Measurements from ENCODE around the gene TMEM179B. TPM values are rescaled to one million over a fixed set of nuclear protein-coding genes. Genes with fewer than 3 reads are reported as not detected.

The TMEM179B gene
- total and polyA plus RNA-seq, 9 of the 15 experiments (the other 6 are each of a cell fraction or from before 2014, with no cell fraction given): 27.7 to 105 (median 37.0) TPM

GRCh38 chr11:62774407-62774806 lies 12.8 kb upstream of the TMEM179B start:
- peaks cover 9 to 24% of the 10 kb centered on the region in 2 experiments for H3K4me1 ChIP-seq (replicated peaks in 1 of 2; ENCODE audit: control insufficient read depth in 2 of 2, insufficient read depth in 2 of 2, low read length in 2 of 2)
- peaks cover 28% of the 10 kb centered on the region for H3K79me2 ChIP-seq (ENCODE audit: control insufficient read depth, insufficient read depth, low read length)
- TF ChIP-seq RB1 (IDR thresholded peaks at IDR 0.05; ENCODE audit: low read depth) (no peak), GATAD2A (IDR thresholded peaks at IDR 0.05) (no peak), BRF1 (IDR thresholded peaks at IDR 0.05; ENCODE audit: borderline replicate concordance, extremely low read depth, insufficient read length) (no peak), TBL1XR1 (IDR thresholded peaks at IDR 0.05; ENCODE audit: low read length in 2 of 2) (no peak), ESRRA (IDR thresholded peaks at IDR 0.05; ENCODE audit: borderline replicate concordance, low read depth) (no peak), ZEB2 (IDR thresholded peaks at IDR 0.05) (no peak), CSDE1 (IDR thresholded peaks at IDR 0.05) (no peak), MCM5 (IDR thresholded peaks at IDR 0.05; ENCODE audit: low read depth) (no peak), RCOR1 (IDR thresholded peaks at IDR 0.05; ENCODE audit: borderline replicate concordance in 1 of 2, low read depth in 2 of 2, low read length in 2 of 2) (no peak), HIVEP1 (CRISPR knock-in tag; IDR thresholded peaks at IDR 0.05) (no peak), ERF (CRISPR knock-in tag; IDR thresholded peaks at IDR 0.05) (no peak), LARP7 (IDR thresholded peaks at IDR 0.05) (no peak), TCF7 (IDR thresholded peaks at IDR 0.05; ENCODE audit: borderline replicate concordance) (no peak)
- TF ChIP-seq, protein P1, sequence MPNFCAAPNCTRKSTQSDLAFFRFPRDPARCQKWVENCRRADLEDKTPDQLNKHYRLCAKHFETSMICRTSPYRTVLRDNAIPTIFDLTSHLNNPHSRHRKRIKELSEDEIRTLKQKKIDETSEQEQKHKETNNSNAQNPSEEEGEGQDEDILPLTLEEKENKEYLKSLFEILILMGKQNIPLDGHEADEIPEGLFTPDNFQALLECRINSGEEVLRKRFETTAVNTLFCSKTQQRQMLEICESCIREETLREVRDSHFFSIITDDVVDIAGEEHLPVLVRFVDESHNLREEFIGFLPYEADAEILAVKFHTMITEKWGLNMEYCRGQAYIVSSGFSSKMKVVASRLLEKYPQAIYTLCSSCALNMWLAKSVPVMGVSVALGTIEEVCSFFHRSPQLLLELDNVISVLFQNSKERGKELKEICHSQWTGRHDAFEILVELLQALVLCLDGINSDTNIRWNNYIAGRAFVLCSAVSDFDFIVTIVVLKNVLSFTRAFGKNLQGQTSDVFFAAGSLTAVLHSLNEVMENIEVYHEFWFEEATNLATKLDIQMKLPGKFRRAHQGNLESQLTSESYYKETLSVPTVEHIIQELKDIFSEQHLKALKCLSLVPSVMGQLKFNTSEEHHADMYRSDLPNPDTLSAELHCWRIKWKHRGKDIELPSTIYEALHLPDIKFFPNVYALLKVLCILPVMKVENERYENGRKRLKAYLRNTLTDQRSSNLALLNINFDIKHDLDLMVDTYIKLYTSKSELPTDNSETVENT (CRISPR knock-in tag; IDR thresholded peaks at IDR 0.05): no peak
- TF ChIP-seq, protein P2, sequence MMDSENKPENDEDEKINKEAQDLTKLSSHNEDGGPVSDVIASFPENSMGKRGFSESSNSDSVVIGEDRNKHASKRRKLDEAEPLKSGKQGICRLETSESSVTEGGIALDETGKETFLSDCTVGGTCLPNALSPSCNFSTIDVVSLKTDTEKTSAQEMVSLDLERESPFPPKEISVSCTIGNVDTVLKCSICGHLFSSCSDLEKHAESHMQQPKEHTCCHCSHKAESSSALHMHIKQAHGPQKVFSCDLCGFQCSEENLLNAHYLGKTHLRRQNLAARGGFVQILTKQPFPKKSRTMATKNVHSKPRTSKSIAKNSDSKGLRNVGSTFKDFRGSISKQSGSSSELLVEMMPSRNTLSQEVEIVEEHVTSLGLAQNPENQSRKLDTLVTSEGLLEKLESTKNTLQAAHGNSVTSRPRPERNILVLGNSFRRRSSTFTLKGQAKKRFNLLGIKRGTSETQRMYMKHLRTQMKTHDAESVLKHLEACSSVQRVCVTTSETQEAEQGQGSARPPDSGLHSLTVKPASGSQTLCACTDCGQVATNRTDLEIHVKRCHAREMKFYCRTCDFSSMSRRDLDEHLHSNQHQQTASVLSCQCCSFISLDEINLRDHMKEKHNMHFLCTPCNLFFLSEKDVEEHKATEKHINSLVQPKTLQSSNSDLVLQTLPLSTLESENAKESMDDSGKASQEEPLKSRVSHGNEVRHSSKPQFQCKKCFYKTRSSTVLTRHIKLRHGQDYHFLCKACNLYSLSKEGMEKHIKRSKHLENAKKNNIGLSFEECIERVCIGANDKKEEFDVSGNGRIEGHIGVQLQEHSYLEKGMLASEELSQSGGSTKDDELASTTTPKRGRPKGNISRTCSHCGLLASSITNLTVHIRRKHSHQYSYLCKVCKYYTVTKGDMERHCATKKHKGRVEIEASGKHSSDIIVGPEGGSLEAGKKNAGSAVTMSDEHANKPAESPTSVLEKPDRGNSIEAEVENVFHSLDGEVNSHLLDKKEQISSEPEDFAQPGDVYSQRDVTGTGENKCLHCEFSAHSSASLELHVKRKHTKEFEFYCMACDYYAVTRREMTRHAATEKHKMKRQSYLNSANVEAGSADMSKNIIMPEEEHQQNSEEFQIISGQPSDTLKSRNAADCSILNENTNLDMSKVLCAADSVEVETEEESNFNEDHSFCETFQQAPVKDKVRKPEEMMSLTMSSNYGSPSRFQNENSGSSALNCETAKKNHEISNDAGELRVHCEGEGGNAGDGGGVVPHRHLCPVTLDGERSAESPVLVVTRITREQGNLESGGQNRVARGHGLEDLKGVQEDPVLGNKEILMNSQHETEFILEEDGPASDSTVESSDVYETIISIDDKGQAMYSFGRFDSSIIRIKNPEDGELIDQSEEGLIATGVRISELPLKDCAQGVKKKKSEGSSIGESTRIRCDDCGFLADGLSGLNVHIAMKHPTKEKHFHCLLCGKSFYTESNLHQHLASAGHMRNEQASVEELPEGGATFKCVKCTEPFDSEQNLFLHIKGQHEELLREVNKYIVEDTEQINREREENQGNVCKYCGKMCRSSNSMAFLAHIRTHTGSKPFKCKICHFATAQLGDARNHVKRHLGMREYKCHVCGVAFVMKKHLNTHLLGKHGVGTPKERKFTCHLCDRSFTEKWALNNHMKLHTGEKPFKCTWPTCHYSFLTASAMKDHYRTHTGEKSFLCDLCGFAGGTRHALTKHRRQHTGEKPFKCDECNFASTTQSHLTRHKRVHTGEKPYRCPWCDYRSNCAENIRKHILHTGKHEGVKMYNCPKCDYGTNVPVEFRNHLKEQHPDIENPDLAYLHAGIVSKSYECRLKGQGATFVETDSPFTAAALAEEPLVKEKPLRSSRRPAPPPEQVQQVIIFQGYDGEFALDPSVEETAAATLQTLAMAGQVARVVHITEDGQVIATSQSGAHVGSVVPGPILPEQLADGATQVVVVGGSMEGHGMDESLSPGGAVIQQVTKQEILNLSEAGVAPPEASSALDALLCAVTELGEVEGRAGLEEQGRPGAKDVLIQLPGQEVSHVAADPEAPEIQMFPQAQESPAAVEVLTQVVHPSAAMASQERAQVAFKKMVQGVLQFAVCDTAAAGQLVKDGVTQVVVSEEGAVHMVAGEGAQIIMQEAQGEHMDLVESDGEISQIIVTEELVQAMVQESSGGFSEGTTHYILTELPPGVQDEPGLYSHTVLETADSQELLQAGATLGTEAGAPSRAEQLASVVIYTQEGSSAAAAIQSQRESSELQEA (IDR thresholded peaks at IDR 0.05; ENCODE audit: low read depth): no peak
- H3K27ac ChIP-seq (ENCODE audit: extremely low read depth, low read depth, low read length): no peak overlapping the region
- no peaks in the 10 kb centered on the region for H3K9me1 ChIP-seq (ENCODE audit: control insufficient read depth, insufficient read depth, low read length)
- H3K4me2 ChIP-seq (ENCODE audit: insufficient read depth, low read length): no peak overlapping the region
- no peak overlapping the region for H2AFZ ChIP-seq (ENCODE audit: low read depth, low read length)
- 90% methylated on average over 6 of the region's 6 CpGs for WGBS (ENCODE audit: insufficient coverage, low coverage, missing lambda C conversion rate)
- H3K9ac ChIP-seq (ENCODE audit: insufficient read depth in 1 of 2, low read depth in 2 of 2, low read length in 2 of 2): peak overlapping the region in 1 of 2 experiments; percentile 81; a peak in 1 of 4 replicates
- H3K27me3 ChIP-seq (ENCODE audit: control insufficient read depth in 2 of 2, insufficient read depth in 2 of 2, low read length in 2 of 2): no peaks in the 10 kb centered on the region
- ChIA-PET POLR2A (interaction anchor here (0.6 to 2.4 kb wide), 7 partner anchors 12 to 110 kb away, joined by 3 to 7 read pairs (median 4); no protein-coding TSS in a partner anchor), CTCF (ENCODE audit: low intra/inter-chr PET ratio) (no interaction called here)
- intact Hi-C loops (cut with micrococcal nuclease) (no loop called here), in situ Hi-C loops (cut with MboI) (no loop called here)
- H3K9me3 ChIP-seq (replicated peaks; ENCODE audit: control insufficient read depth, insufficient read depth, low read depth, low read length): no peaks in the 10 kb centered on the region
- no TSS peak for BruUV-seq (replicated peaks)
- ATAC-seq (no peak), FAIRE-seq (no peak), DNase-seq (ENCODE audit: extremely low read depth in 1 of 4, low spot score in 3 of 4) (no peak)
- no peaks in the 10 kb centered on the region for H4K20me1 ChIP-seq (replicated peaks; ENCODE audit: control insufficient read depth, insufficient read depth, low read length)
- H3K36me3 ChIP-seq (ENCODE audit: control insufficient read depth, insufficient read depth, low read length): peaks cover 48% of the 10 kb centered on the region
- H3K4me3 ChIP-seq: no peak overlapping the region
